ENCODE results near the gene PDHB.

PDHB gene

GRCh38 chr3:58403513-58404109 is 30.0 kb downstream of the PDHB start:
- ATAC-seq (replicated peaks) = no peak
- H3K27me3 Mint-ChIP-seq = no peaks in the 10 kb centered on the region
- no peak overlapping the region for H3K27ac Mint-ChIP-seq
- peaks cover 18 to 42% of the 10 kb centered on the region in 2 donors for H3K4me1 Mint-ChIP-seq
- no peak for DNase-seq
- no peak overlapping the region for H3K4me3 Mint-ChIP-seq
- H3K36me3 Mint-ChIP-seq = peaks cover 25 to 56% of the 10 kb centered on the region in 2 donors
- H3K9me3 Mint-ChIP-seq = peaks cover 0 to under 1% of the 10 kb centered on the region in 2 donors

- peaks cover 25 to 51% of the 10 kb centered on the region in 2 donors for H3K36me3 Mint-ChIP-seq
- peaks cover 9 to 16% of the 10 kb centered on the region in 2 donors for H3K4me1 Mint-ChIP-seq
- no peak overlapping the region for H3K27ac Mint-ChIP-seq
- DNase-seq (no peak), ATAC-seq (replicated peaks) (no peak)
- H3K9me3 Mint-ChIP-seq = no peaks in the 10 kb centered on the region
- no peaks in the 10 kb centered on the region for H3K27me3 Mint-ChIP-seq
- no peak overlapping the region for H3K4me3 Mint-ChIP-seq
Measured at GRCh38 chr3:58398669-58399333, 34.8 kb downstream of the PDHB start.

DNA sequence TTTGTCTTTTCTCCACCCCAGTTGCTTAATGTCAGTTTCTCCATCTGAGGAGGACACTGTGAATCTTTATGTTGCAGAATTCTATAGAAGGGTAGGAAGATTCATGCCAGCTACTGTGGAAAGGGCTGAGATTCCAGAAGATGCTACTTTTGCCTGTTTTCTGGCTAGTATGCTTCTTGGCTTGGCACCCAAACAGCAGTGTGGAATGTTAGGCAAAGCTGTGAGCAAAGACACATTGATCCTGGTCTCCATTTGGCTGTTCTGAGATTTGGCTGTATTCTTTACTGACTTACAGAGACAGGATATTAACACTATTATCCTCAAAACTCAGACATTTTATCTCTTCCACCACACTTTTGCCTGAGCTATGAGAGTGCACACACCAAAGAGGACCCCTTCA is 39.3 kb downstream of the PDHB start:
- ATAC-seq (replicated peaks) (no peak), DNase-seq (no peak)
- H3K27me3 Mint-ChIP-seq = no peaks in the 10 kb centered on the region
- H3K36me3 Mint-ChIP-seq = peaks cover 27 to 37% of the 10 kb centered on the region in 2 donors
- H3K9me3 Mint-ChIP-seq = no peaks in the 10 kb centered on the region
- no peak overlapping the region for H3K4me3 Mint-ChIP-seq
- H3K27ac Mint-ChIP-seq = no peak overlapping the region
- peaks cover under 1 to 2% of the 10 kb centered on the region in 2 donors for H3K4me1 Mint-ChIP-seq

DNA sequence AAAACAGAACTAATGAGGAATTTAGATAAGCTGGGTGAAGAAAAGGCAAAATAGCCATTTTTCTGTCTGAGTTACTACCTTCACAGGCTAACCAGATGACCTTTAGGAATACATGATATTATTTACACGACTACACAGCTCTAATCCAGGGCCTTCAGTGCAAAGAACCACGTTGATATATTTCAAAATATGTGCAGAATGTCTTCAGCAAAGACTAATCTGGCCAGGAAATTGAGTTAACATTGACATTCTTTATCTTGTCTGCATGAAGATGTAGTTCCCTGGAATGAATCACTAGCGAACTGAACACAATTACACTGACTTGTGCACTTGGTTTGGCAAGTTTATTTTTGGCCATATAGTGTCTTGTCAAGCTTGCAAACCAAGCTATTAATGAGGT is 41.5 kb downstream of the PDHB start:
- ATAC-seq (replicated peaks) = no peak
- DNase-seq = no peak
- peaks cover 23 to 31% of the 10 kb centered on the region in 2 donors for H3K36me3 Mint-ChIP-seq
- H3K27me3 Mint-ChIP-seq = no peaks in the 10 kb centered on the region
- H3K4me1 Mint-ChIP-seq = peaks cover 15 to 16% of the 10 kb centered on the region in 2 donors
- H3K9me3 Mint-ChIP-seq = no peaks in the 10 kb centered on the region
- H3K4me3 Mint-ChIP-seq = no peak overlapping the region
- no peak overlapping the region for H3K27ac Mint-ChIP-seq

DNA sequence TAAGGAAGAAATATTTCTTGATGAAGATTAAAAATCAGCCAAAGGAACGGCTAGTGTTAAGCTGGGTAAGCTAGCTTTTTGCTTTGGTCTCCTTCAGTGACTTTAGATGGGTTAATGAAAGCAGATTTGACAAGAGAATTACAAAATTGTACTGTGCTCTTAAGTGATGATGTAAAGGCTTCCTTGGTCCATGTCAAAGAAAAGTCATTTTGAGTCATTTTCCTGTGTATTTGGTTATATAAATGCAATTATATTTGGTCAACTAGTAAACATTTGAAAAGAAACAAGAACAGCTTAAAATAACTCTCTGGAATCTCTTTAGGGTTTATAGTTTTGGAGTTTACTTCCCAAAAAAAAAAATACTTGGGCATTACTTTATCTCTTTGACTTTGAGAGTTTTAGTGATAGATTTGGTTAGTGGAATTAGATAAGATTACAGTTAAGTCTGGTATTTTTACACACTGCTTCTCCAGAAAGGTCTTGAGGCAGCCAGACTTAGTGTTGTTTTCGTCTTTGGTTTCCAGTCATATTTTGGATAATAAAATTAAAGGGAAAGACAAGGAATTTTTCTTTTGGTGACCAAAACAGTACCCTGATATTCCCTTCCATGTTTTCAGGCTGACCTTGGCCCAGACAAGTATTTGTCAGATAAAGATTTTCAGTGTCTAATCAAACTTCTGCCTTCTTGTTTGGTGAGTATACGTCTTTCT is 42.3 kb downstream of the PDHB start:
- Mint-ChIP-seq H3K27ac (no peak overlapping the region), H3K9me3 (no peaks in the 10 kb centered on the region), H3K4me3 (no peak overlapping the region), H3K36me3 (peaks cover 25 to 29% of the 10 kb centered on the region in 2 donors), H3K27me3 (no peaks in the 10 kb centered on the region), H3K4me1 (peaks cover 18 to 24% of the 10 kb centered on the region in 2 donors)
- ATAC-seq (replicated peaks) (no peak), DNase-seq (no peak)

- DNase-seq (no peak), ATAC-seq (replicated peaks) (no peak)
- no peaks in the 10 kb centered on the region for H3K9me3 Mint-ChIP-seq
- H3K36me3 Mint-ChIP-seq = peaks cover 33 to 37% of the 10 kb centered on the region in 2 donors
- peaks cover 27 to 43% of the 10 kb centered on the region in 2 donors for H3K4me1 Mint-ChIP-seq
- H3K27me3 Mint-ChIP-seq = no peaks in the 10 kb centered on the region
- no peak overlapping the region for H3K4me3 Mint-ChIP-seq
- no peak overlapping the region for H3K27ac Mint-ChIP-seq
Measured at GRCh38 chr3:58388550-58389091, 45.0 kb downstream of the PDHB start.

- Mint-ChIP-seq H3K27me3 (no peaks in the 10 kb centered on the region), H3K27ac (peak overlapping the region; percentile 48), H3K4me3 (no peak overlapping the region), H3K36me3 (peaks cover 35 to 40% of the 10 kb centered on the region in 2 donors), H3K9me3 (no peaks in the 10 kb centered on the region), H3K4me1 (peaks cover 30 to 43% of the 10 kb centered on the region in 2 donors)
- ATAC-seq (replicated peaks) (no peak), DNase-seq (no peak)
Measured at GRCh38 chr3:58387650-58388546, 45.7 kb downstream of the PDHB start.

DNA sequence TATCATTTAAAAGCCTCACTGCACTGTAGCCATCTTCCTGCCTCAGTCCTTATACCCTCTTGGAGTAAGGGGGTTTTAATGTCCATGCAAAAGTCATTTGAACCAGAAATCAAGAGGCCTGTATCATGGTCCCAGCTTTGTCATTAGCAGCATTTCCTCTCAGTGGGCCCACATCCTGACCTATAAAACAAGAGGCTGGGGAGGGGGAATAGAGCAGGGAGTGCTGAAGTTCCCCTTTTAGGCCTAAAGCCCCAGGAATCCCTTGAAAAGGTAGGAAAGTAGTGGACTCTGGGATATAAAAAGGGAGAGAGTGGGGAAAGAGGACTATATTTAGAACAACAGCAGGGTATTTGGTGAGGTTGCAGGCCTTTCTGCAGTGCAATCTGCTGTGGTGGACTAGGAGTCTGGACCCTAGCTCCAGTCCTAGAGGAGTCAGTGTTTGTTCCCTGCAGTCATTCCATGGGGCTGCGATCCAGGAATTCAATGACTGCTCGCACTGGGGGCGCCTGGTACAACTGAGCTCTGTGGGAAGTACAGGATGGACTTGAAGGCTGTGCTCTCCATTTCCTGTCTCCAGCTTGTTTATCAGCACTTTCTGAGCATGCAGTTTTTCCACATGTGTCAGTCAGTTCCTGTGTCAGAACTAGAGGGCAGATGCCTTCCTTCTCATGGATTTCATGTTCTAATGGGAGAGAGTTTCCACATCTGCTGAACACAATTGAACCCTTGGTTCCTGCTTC is 46.8 kb downstream of the PDHB start:
- H3K36me3 Mint-ChIP-seq = peaks cover 38 to 41% of the 10 kb centered on the region in 2 donors
- no peak overlapping the region for H3K4me3 Mint-ChIP-seq
- peaks cover 30 to 43% of the 10 kb centered on the region in 2 donors for H3K4me1 Mint-ChIP-seq
- H3K9me3 Mint-ChIP-seq = no peaks in the 10 kb centered on the region
- no peak for DNase-seq
- no peak for ATAC-seq (replicated peaks)
- no peaks in the 10 kb centered on the region for H3K27me3 Mint-ChIP-seq
- peak overlapping the region; percentile 67 for H3K27ac Mint-ChIP-seq

GRCh38 chr3:58384381-58385090 is 49.1 kb downstream of the PDHB start:
- DNase-seq (no peak), ATAC-seq (replicated peaks) (peak; percentile 36 to 66)
- Mint-ChIP-seq H3K4me3 (no peak overlapping the region), H3K27me3 (no peaks in the 10 kb centered on the region), H3K4me1 (peaks cover 28 to 50% of the 10 kb centered on the region in 2 donors), H3K27ac (peak overlapping the region; percentile 80), H3K9me3 (no peaks in the 10 kb centered on the region), H3K36me3 (peaks cover 39% of the 10 kb centered on the region in 2 donors)

GRCh38 chr3:58383904-58384303 is 49.7 kb downstream of the PDHB start:
- DNase-seq = no peak
- peaks cover 27 to 55% of the 10 kb centered on the region in 2 donors for H3K4me1 Mint-ChIP-seq
- H3K36me3 Mint-ChIP-seq = peaks cover 39 to 43% of the 10 kb centered on the region in 2 donors
- H3K27me3 Mint-ChIP-seq = no peaks in the 10 kb centered on the region
- no peak overlapping the region for H3K4me3 Mint-ChIP-seq
- no peaks in the 10 kb centered on the region for H3K9me3 Mint-ChIP-seq
- ATAC-seq (replicated peaks) = no peak
- no peak overlapping the region for H3K27ac Mint-ChIP-seq

GRCh38 chr3:58383476-58383875 is 50.2 kb downstream of the PDHB start:
- Mint-ChIP-seq H3K27ac (peak overlapping the region; percentile 20), H3K27me3 (no peaks in the 10 kb centered on the region), H3K9me3 (no peaks in the 10 kb centered on the region), H3K4me1 (peaks cover 23 to 52% of the 10 kb centered on the region in 2 donors), H3K36me3 (peaks cover 39 to 43% of the 10 kb centered on the region in 2 donors), H3K4me3 (no peak overlapping the region)
- DNase-seq = no peak
- no peak for ATAC-seq (replicated peaks)

DNA sequence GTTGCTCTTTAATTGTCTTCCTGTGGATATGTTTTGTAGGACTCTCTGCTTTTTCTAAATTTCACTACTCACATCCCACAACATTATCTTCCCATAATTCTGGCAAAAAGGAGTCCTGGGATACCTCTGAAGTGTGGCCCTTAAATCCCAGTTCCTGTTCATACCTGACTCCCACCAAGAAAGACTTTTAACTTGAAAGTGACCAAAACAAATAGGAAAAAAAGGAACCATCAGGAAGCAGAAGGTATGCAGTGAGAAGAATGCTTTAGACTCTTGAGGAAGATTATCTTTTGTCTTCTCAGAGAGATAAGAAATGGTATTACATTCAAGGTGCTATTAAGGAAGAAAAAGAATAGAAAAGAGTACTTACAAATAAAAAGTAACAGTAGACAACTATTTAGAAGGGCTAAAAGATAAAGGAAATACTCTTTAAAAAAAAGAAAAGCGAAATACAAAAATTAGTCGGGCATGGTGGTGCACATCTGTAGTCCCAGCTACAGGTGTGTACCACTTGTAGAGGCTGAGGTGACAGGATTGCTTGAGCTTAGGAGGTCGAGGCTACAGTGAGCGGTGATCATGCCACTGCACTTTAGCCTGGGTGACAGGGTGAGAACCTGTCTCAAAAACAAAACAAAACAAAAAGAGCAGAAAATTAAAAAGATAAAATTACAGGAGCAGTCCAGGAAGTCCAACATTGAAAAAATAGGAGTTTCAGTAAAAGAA is 54.1 kb downstream of the PDHB start:
- H3K27ac Mint-ChIP-seq = peak overlapping the region; percentile 59

More for the DNA sequence above, 54.1 kb downstream of the PDHB start:
- peaks cover 17 to 20% of the 10 kb centered on the region in 2 donors for H3K36me3 Mint-ChIP-seq
- no peak overlapping the region for H3K4me3 Mint-ChIP-seq
- ATAC-seq (replicated peaks) (no peak), DNase-seq (no peak)
- no peaks in the 10 kb centered on the region for H3K9me3 Mint-ChIP-seq
- H3K27me3 Mint-ChIP-seq = no peaks in the 10 kb centered on the region
- peaks cover 12 to 27% of the 10 kb centered on the region in 2 donors for H3K4me1 Mint-ChIP-seq

Data from stimulated activated naive B cell treated with anti-CD40 and anti-IgM and Interleukin-4, amounts not matched to agents 10 μg/mL and 1 μg/mL and 100 μg/mL, for 72 hours (primary cell).